Gastroesophageal sphincter (tissue), 4 donors: ENCODE measurements around the gene DUSP5. TPM values are rescaled to one million over a fixed set of nuclear protein-coding genes. Genes with fewer than 3 reads are reported as not detected.

Source experiments
- ATAC-seq: fragments of 150-250 bp; one replicate; pipeline ENCODE4 v1.9.1; 2016; ENCODE audit warnings: mild to moderate bottlenecking, moderate library complexity
- H3K27ac ChIP-seq, 4 donors: fragments of 200-600 bp; sonication (generic) in 3 of 4; 1 replicate in 3 of 4; 2 replicates in 1 of 4; pipeline ENCODE4 v1.5.1; 2016 to 2019
- H3K27me3 ChIP-seq: fragments of 200-600 bp; sonication (generic); one replicate; pipeline ENCODE4 v1.5.1; 2019
- H3K36me3 ChIP-seq, 2 donors: fragments of 200-600 bp; sonication (generic); one replicate each; pipeline ENCODE4 v1.5.1; 2019; ENCODE audit warnings: control low read depth in 1 of 2
- H3K4me1 ChIP-seq, 3 donors: fragments of 200-600 bp; sonication (generic); 1 replicate in 2 of 3; 2 replicates in 1 of 3; pipeline ENCODE4 v1.5.1; 2016 to 2019; ENCODE audit warnings: control low read depth in 2 of 3
- H3K4me3 ChIP-seq, 2 donors: fragments of 200-600 bp; sonication (generic); one replicate each; pipeline ENCODE4 v1.5.1; 2019; ENCODE audit warnings: mild to moderate bottlenecking in 1 of 2, moderate library complexity in 1 of 2
- H3K9me3 ChIP-seq, 3 donors: fragments of 200-600 bp; sonication (generic); one replicate each; pipeline ENCODE4 v1.5.1; 2017 to 2019; ENCODE audit warnings: control low read depth in 2 of 3
- EP300 ChIP-seq: sonication (generic); formaldehyde crosslinking; IDR thresholded peaks from one replicate; pipeline ENCODE4 v1.6.1; 2017; ENCODE audit warnings: antibody characterized with exemption, mild to moderate bottlenecking
- POLR2A ChIP-seq, 2 donors: fragments of 450-650 bp; IDR thresholded peaks; one replicate each; pipeline ENCODE4 v1.6.1; 2017; ENCODE audit warnings: antibody characterized with exemption in 2 of 2, mild to moderate bottlenecking in 2 of 2, moderate library complexity in 1 of 2
- POLR2AphosphoS5 ChIP-seq: sonication (generic); formaldehyde crosslinking; IDR thresholded peaks from one replicate; pipeline ENCODE4 v1.6.1; 2017; ENCODE audit warnings: antibody characterized with exemption
- WGBS, 2 donors: methylation state at CpG; one replicate each; pipeline ENCODE4 v1.1.5; 2018; ENCODE audit warnings: low coverage in 1 of 2; 5-methylcytosine and 5-hydroxymethylcytosine counted together
- total RNA-seq, 4 donors: library from RNA; depleted of rRNA; stranded (reverse); fragments of >200 nt; gene quantifications; one replicate each; pipeline ENCODE4 v1.1.0, GENCODE V29; 2016
- TF ChIP-seq, protein P1 (sequence below), 4 experiments: fragments of 200-600 bp in 2 of 4; fragments of 450-650 bp in 2 of 4; sonication (generic) in 1 of 4; IDR thresholded peaks; one replicate each; pipeline ENCODE4 v1.5.1; 2017 to 2019; ENCODE audit warnings: antibody characterized with exemption in 4 of 4, mild to moderate bottlenecking in 2 of 4, moderate library complexity in 2 of 4

The DUSP5 gene
- total RNA-seq, 4 donors from 2014 or later: 2.5 to 9.8 (median 3.5) TPM

DNA sequence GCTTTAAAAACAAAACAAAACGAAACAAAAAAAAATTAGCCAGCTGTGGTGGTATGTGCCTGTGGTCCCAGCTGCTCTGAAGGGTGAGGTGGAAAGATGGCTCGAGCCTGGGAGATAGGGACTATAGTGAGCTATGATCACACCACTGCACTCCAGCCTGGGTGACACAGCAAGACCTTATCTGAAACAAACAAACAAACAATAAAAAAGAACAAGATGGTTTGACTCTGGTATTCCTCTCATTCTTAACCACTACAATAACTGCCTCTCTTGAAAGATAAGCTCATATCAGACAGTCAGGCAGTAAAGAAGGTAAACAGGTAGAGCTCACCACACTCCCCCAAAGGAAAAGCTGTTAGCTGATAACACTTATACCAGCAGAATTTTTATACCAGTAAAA is 14.1 kb upstream of the DUSP5 start:
- WGBS, 2 donors: 17% methylated on average over 1 of the region's 2 CpGs; no CpG with 5 or more reads in 1 of the 2 donors
- TF ChIP-seq EP300 (no peak), POLR2AphosphoS5 (no peak), POLR2A (IDR thresholded peaks at IDR 0.05) (no peak)
- TF ChIP-seq, protein P1, sequence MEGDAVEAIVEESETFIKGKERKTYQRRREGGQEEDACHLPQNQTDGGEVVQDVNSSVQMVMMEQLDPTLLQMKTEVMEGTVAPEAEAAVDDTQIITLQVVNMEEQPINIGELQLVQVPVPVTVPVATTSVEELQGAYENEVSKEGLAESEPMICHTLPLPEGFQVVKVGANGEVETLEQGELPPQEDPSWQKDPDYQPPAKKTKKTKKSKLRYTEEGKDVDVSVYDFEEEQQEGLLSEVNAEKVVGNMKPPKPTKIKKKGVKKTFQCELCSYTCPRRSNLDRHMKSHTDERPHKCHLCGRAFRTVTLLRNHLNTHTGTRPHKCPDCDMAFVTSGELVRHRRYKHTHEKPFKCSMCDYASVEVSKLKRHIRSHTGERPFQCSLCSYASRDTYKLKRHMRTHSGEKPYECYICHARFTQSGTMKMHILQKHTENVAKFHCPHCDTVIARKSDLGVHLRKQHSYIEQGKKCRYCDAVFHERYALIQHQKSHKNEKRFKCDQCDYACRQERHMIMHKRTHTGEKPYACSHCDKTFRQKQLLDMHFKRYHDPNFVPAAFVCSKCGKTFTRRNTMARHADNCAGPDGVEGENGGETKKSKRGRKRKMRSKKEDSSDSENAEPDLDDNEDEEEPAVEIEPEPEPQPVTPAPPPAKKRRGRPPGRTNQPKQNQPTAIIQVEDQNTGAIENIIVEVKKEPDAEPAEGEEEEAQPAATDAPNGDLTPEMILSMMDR (IDR thresholded peaks at IDR 0.05): no peak
- ATAC-seq: no peak

DNA sequence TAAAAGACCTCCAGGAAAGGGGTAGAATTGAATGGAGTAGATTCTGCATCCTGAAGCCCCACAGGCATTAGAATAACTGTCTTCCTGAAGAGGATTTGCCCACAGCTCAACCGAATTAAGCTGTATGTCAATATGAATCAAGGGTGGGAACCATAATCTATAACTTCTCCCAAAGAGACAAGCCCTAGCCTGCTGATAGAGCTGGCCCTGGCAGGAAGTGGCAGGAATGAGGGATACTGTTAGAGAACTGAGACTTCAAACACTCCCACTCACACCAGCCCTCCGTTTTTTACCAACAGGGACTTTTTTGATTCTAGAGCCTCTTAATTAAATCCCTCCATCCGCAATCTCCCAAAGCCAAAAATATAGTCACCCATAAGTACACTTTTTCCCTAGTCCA is 12.2 kb upstream of the DUSP5 start:
- H3K4me1 ChIP-seq: no peaks in the 10 kb centered on the region
- 64 to 100% methylated on average over 2 to 3 of the region's 3 CpGs for WGBS, 2 donors
- H3K9me3 ChIP-seq: no peaks in the 10 kb centered on the region
- no peak for TF ChIP-seq POLR2A (IDR thresholded peaks at IDR 0.05)
- no peak for TF ChIP-seq POLR2AphosphoS5
- no peak for TF ChIP-seq EP300
- TF ChIP-seq, protein P1 (IDR thresholded peaks at IDR 0.05): no peak
- no peak overlapping the region for H3K27ac ChIP-seq
- no peaks in the 10 kb centered on the region for H3K36me3 ChIP-seq
- no peak for ATAC-seq
- H3K4me3 ChIP-seq: no peak overlapping the region
- peaks cover 12% of the 10 kb centered on the region for H3K27me3 ChIP-seq

More for the DNA sequence above, 14.1 kb upstream of the DUSP5 start:
- H3K4me3 ChIP-seq: no peak overlapping the region
- no peaks in the 10 kb centered on the region for H3K4me1 ChIP-seq
- no peaks in the 10 kb centered on the region for H3K9me3 ChIP-seq
- H3K27me3 ChIP-seq: peaks cover 8% of the 10 kb centered on the region
- H3K27ac ChIP-seq: no peak overlapping the region
- H3K36me3 ChIP-seq: no peaks in the 10 kb centered on the region

DNA sequence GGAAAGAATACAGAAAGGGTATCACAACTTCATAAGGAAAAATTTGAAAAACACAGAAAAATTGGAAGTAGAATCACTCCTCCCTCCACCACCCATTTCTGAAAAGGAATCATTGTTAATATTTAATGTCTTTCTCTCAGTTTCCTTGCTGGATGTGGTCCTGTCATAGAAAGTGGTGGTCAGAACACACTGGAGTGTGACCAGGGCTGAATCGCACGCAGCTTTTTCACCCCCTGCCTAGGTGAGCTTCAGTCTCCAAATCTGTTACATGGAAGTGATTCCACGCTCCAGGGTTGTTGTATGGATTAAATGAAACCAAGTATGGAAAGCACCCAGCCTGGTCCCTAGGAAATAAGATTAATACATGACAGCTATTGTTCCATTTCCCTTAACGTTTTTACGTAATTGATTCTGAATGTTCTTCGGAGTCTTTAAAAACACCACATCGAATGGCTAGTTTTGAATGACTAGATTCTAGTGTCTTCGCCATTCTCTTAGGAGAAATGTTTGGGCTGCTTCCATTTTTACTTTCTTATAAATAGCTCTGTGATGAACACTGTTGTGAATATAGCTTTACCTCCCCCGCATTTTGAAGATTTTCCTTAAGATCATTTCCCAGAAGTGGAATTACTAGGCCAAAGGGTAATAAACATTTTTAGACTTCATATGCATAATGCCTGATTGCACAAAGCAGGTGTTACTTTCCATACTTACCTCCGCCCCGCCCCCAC is 10.9 kb upstream of the DUSP5 start:
- Histone ChIP-seq H3K9me3 (no peaks in the 10 kb centered on the region), H3K27me3 (peaks cover 14% of the 10 kb centered on the region), H3K4me1 (no peaks in the 10 kb centered on the region), H3K4me3 (no peak overlapping the region), H3K36me3 (no peaks in the 10 kb centered on the region), H3K27ac (no peak overlapping the region)
- WGBS, 2 donors: 60 to 70% methylated on average over 8 to 11 of the region's 11 CpGs
- no peak for ATAC-seq
- TF ChIP-seq, protein P1 (IDR thresholded peaks at IDR 0.05): no peak
- TF ChIP-seq EP300: no peak
- no peak for TF ChIP-seq POLR2A (IDR thresholded peaks at IDR 0.05)
- no peak for TF ChIP-seq POLR2AphosphoS5

DNA sequence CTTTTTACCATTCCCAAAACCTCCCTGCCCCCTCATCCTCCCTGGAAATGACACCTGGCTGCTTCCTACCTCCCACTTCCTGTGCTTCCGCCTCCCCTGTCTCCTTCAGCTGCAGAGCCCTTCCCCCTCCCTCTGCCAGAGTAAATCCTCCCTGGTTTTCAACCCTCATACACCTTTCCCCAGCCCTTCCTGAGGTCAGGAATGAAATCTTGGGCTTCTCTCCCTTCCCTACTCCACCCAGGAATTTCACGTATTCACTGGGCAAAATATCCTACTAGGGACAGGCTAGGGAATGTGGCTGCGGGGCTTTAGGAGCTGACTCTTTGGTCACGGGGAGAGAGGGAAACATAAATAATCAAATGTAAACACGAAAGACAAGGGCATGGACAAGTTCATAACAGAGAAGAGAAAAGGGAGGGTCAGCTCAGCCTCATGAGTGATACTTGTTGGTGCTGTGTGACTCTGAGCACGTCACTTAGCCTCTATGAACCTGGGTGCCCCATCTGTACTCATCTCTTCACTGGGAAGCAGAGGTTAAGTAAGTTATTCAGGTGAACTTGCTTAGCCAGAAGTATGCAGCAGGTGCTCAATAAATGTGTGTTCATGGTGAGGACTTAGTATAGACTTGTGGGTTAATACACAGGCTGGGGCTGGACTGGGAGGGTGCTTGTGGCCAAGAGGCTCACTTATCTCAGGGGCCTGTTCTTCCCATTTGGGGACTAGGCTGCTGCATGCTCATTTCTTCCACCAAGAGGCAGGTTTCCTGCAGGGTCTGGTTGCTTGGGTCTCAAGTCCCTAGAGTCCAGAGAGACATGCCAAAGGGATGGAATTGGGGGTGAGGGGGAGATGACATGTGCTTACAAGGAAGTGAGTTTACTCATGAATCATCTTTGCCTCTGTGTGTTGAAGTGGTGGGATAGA is 10.0 kb upstream of the DUSP5 start:
- H3K27me3 ChIP-seq: peaks cover 14% of the 10 kb centered on the region
- TF ChIP-seq POLR2A (IDR thresholded peaks at IDR 0.05) (no peak), EP300 (no peak), POLR2AphosphoS5 (no peak)
- TF ChIP-seq, protein P1 (IDR thresholded peaks at IDR 0.05): no peak
- H3K4me3 ChIP-seq: no peak overlapping the region
- H3K9me3 ChIP-seq: no peaks in the 10 kb centered on the region
- no peak for ATAC-seq
- H3K4me1 ChIP-seq: no peaks in the 10 kb centered on the region
- H3K36me3 ChIP-seq: no peaks in the 10 kb centered on the region
- H3K27ac ChIP-seq: no peak overlapping the region
- WGBS, 2 donors: 44 to 53% methylated on average over 2 to 3 of the region's 6 CpGs
